Activated CD8-positive, alpha-beta T cell treated with anti-CD3 and anti-CD28 coated beads for 36 hours (primary cell): ENCODE data around the gene PAPSS2. TPM values are rescaled to one million over a fixed set of nuclear protein-coding genes. Genes with fewer than 3 reads are reported as not detected.

Source experiments
- ATAC-seq: fragments of 200-7000 bp; cut with Tn5 transposase; one replicate; pipeline ENCODE4 v1.10.0; 2021; ENCODE audit warnings: mild to moderate bottlenecking, moderate library complexity
- CTCF ChIA-PET: fragments of 350-600 bp; sonication (Branson Sonifier 250); formaldehyde crosslinking; loops from one replicate; lab custom pipeline; 2021; ENCODE audit warnings: antibody characterized with exemption; lab: Charles Lee
- POLR2A ChIA-PET: fragments of 350-600 bp; sonication (Branson Sonifier 250); formaldehyde crosslinking; loops from one replicate; lab custom pipeline; 2021; ENCODE audit warnings: antibody characterized with exemption; lab: Charles Lee
- DNase-seq: peaks from one replicate; pipeline ENCODE4 v3.0.0-alpha.2; 2020
- H3K27ac Mint-ChIP-seq: one replicate; pipeline ENCODE4 v1.8.0; 2021; ENCODE audit warnings: mild to moderate bottlenecking, mixed read lengths
- H3K27me3 Mint-ChIP-seq: one replicate; pipeline ENCODE4 v1.8.0; 2021; ENCODE audit warnings: mixed read lengths
- H3K36me3 Mint-ChIP-seq: one replicate; pipeline ENCODE4 v1.8.0; 2021; ENCODE audit warnings: low read depth, mixed read lengths
- H3K4me1 Mint-ChIP-seq: one replicate; pipeline ENCODE4 v1.8.0; 2021; ENCODE audit warnings: low read depth, mixed read lengths
- H3K4me3 Mint-ChIP-seq: one replicate; pipeline ENCODE4 v1.8.0; 2021; ENCODE audit warnings: mild to moderate bottlenecking, moderate library complexity, mixed read lengths
- H3K9me3 Mint-ChIP-seq: one replicate; pipeline ENCODE4 v1.8.0; 2021; ENCODE audit warnings: mixed read lengths
- CTCF ChIP-seq: fragments of 200-600 bp; IDR thresholded peaks from one replicate; pipeline ENCODE4 v1.8.0; 2022; ENCODE audit warnings: antibody characterized with exemption, mild to moderate bottlenecking
- intact Hi-C: fragments of 100-400 bp; cut with micrococcal nuclease; formaldehyde crosslinking; loops from one replicate; pipeline ENCODE4 v1.10.0; 2022
- total RNA-seq, 2 experiments: library from RNA; stranded (reverse); gene quantifications; one replicate each; pipeline ENCODE4 v1.2.3, GENCODE V29; 2021

Gene PAPSS2
- total RNA-seq, 2 experiments from 2014 or later: 0.14 to 0.20 TPM

- no peak overlapping the region for H3K27ac Mint-ChIP-seq
- no peaks in the 10 kb centered on the region for H3K4me1 Mint-ChIP-seq
- no peak for TF ChIP-seq CTCF
- no peak overlapping the region for H3K4me3 Mint-ChIP-seq
- intact Hi-C loops: no loop called here
- DNase-seq (no peak), ATAC-seq (no peak)
- POLR2A ChIA-PET: no interaction called here
- H3K9me3 Mint-ChIP-seq: no peaks in the 10 kb centered on the region
- peaks cover 2% of the 10 kb centered on the region for H3K27me3 Mint-ChIP-seq
- CTCF ChIA-PET: interaction anchor here (1.4 kb wide), 1 partner anchor 8 kb away, joined by 3 read pairs; no protein-coding TSS in a partner anchor
- no peaks in the 10 kb centered on the region for H3K36me3 Mint-ChIP-seq
Measured at GRCh38 chr10:87692956-87693484, 33.3 kb downstream of the PAPSS2 start.

- H3K27ac Mint-ChIP-seq: no peak overlapping the region
- H3K4me3 Mint-ChIP-seq: no peak overlapping the region
- intact Hi-C loops: no loop called here
- ATAC-seq (no peak), DNase-seq (no peak)
- TF ChIP-seq CTCF: no peak
- H3K4me1 Mint-ChIP-seq: no peaks in the 10 kb centered on the region
- peaks cover 2% of the 10 kb centered on the region for H3K27me3 Mint-ChIP-seq
- no peaks in the 10 kb centered on the region for H3K36me3 Mint-ChIP-seq
- CTCF ChIA-PET: interaction anchor here (0.8 to 1.4 kb wide), 2 partner anchors 9 to 40 kb away, joined by 3 read pairs; no protein-coding TSS in a partner anchor
- H3K9me3 Mint-ChIP-seq: no peaks in the 10 kb centered on the region
- POLR2A ChIA-PET: no interaction called here
Measured at GRCh38 chr10:87694011-87694794, 34.5 kb downstream of the PAPSS2 start.

GRCh38 chr10:87695074-87695473 is 35.4 kb downstream of the PAPSS2 start:
- H3K9me3 Mint-ChIP-seq: no peaks in the 10 kb centered on the region
- peaks cover 2% of the 10 kb centered on the region for H3K27me3 Mint-ChIP-seq
- intact Hi-C loops: no loop called here
- DNase-seq (no peak), ATAC-seq (no peak)
- H3K4me1 Mint-ChIP-seq: no peaks in the 10 kb centered on the region
- no peaks in the 10 kb centered on the region for H3K36me3 Mint-ChIP-seq
- ChIA-PET POLR2A (no interaction called here), CTCF (interaction anchor here (0.8 kb wide), 1 partner anchor 39 kb away, joined by 3 read pairs; no protein-coding TSS in a partner anchor)
- no peak overlapping the region for H3K27ac Mint-ChIP-seq
- no peak for TF ChIP-seq CTCF
- H3K4me3 Mint-ChIP-seq: no peak overlapping the region

GRCh38 chr10:87696922-87697745 is 37.5 kb downstream of the PAPSS2 start:
- intact Hi-C loops: no loop called here

More at GRCh38 chr10:87696922-87697745, 37.5 kb downstream of the PAPSS2 start:
- Mint-ChIP-seq H3K9me3 (no peaks in the 10 kb centered on the region), H3K4me3 (no peak overlapping the region), H3K27me3 (peaks cover 2% of the 10 kb centered on the region), H3K4me1 (no peaks in the 10 kb centered on the region), H3K27ac (no peak overlapping the region), H3K36me3 (no peaks in the 10 kb centered on the region)
- DNase-seq: no peak
- POLR2A ChIA-PET: no interaction called here
- no peak for ATAC-seq
- CTCF ChIA-PET: no interaction called here
- no peak for TF ChIP-seq CTCF
